H1 (cell line): Measurements from ENCODE around the gene DTL. TPM values are rescaled to one million over a fixed set of nuclear protein-coding genes. Genes with fewer than 3 reads are reported as not detected.

ENCODE experiments used
- EZH2 ChIP-seq: fragments of 200-600 bp; sonication (generic); IDR thresholded peaks from 2 replicates; pipeline ENCODE4 v1.7.1; 2012; ENCODE audit warnings: low read depth, mild to moderate bottlenecking, moderate library complexity, low read length, inconsistent platforms; ENCODE audit not compliant: severe bottlenecking
- FOSL1 ChIP-seq: IDR thresholded peaks from 2 replicates; pipeline ENCODE4 v1.6.1; 2011; ENCODE audit warnings: mild to moderate bottlenecking, low read depth, low read length, moderate library complexity; ENCODE audit not compliant: insufficient read depth
- GTF2F1 ChIP-seq: IDR thresholded peaks from 2 replicates; pipeline ENCODE4 v1.6.1; 2012; ENCODE audit warnings: low read depth, low read length, improper control_type of control experiment, borderline replicate concordance
- SP1 ChIP-seq: IDR thresholded peaks from 2 replicates; pipeline ENCODE4 v1.6.1; 2011; ENCODE audit warnings: low read depth, low read length
- polyA plus RNA-seq, 7 experiments: library from polyadenylated mRNA; depleted of rRNA in 3 of 7; stranded (reverse) in 5 of 7; unstranded in 2 of 7; fragments of >200 nt in 5 of 7; fragments of 200-250 nt in 2 of 7; gene quantifications; 1 replicate in 5 of 7; 2 replicates in 1 of 7; 4 replicates in 1 of 7; pipeline versions ENCODE4 v1.2.1 to v1.2.3, GENCODE V29; 2011 to 2013; ENCODE audit warnings: missing spikeins in 2 of 7, mixed read lengths in 2 of 7
- total RNA-seq: library from RNA; stranded (reverse); fragmentation: NEBNext Ultra II Directional; extraction: Animal tissue kit (Norgen Biotek cat#: 25700); gene quantifications from 2 replicates; pipeline ENCODE4 v1.2.1, GENCODE V29; 2021
- TF ChIP-seq, protein P1 (sequence below): IDR thresholded peaks from 2 replicates; pipeline ENCODE4 v1.6.1; 2011; ENCODE audit warnings: low read length, improper control_type of control experiment

DTL gene
- total and polyA plus RNA-seq, 2 of the 8 experiments (the other 6 are each of a cell fraction or from before 2014, with no cell fraction given), result 36.0 to 46.9 TPM

DNA sequence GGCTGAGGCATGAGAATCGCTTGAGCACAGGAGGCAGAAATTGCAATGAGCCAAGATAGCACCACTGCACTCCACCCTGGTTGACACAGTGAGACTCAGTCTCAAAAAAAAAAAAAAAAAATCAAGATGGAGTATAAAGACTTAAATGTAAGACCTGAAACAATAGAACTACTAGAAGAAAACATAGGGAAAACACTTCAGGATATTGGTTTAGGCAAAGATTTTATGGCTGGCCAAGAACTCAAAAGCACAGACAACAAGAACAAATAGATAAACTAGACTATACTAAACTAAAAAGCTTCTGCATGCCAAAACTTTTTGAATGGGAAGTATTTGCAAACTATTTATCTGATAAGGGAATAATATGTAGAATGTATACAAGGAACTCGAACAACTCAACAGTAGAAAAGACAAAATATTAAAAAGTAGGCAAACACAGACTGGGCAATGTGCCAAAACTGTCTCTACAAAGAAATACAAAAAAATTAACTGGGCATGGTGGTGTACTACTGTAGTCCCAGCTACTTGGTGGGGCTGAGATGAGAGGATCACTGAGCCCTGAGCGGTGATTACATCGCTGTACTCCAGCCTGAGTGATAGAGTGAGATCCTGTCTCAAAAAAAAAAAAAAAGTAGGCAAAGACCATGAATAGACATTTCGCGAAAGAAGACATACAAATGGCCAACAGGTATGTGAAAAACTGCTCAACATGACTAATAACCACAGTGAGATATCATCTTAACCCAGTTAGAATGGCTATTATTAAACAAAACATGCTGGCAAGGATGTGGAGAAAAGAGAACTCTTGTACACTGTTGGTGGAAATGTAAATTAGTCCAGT, 25.3 kb downstream of the DTL start (continued):
- TF ChIP-seq FOSL1, result no peak
- no peak for TF ChIP-seq EZH2
- no peak for TF ChIP-seq GTF2F1
- TF ChIP-seq, protein P1, sequence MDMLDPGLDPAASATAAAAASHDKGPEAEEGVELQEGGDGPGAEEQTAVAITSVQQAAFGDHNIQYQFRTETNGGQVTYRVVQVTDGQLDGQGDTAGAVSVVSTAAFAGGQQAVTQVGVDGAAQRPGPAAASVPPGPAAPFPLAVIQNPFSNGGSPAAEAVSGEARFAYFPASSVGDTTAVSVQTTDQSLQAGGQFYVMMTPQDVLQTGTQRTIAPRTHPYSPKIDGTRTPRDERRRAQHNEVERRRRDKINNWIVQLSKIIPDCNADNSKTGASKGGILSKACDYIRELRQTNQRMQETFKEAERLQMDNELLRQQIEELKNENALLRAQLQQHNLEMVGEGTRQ, result no peak
- no peak for TF ChIP-seq SP1
- TF ChIP-seq, all 59 proteins: peak for 0
